Activated CD4-positive, alpha-beta T cell treated with anti-CD3 and anti-CD28 coated beads, Interleukin-2, amount 50 U/mL, for 1 hour (primary cell): ENCODE data around the gene FARS2.

Experiments
- DNase-seq: peaks from one replicate; pipeline ENCODE4 v3.0.0-alpha.2; 2020

FARS2 gene

GRCh38 chr6:5260661-5261544, at the start of gene FARS2, which contains the start of gene LYRM4:
FARS2 (plus strand) TSS chr6:5261513.
LYRM4 (minus strand) TSS chr6:5260950; CDS start chr6:5260733, 217 bp downstream.
- DNase-seq = peak; percentile 90

DNA sequence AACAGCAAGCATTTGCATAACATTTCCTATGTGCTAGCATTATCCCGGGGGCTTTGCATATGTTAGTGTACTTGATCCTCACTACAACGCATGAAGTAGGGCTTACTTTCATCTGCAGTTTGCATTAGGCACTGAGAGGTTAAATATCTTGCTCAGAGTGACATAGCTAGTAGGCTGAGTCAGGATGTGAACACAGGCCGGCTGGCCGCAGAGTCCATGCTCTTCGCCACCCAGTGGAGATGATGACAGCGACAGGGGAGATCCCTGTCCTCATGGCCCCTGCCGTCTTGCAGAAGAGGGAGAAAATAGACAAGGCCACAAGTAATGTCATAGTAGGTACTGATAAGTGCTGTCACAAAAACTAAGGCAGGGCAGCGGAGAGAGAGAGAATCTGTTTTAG, 47.5 kb upstream of the FARS2 start:
- no peak for DNase-seq

DNA sequence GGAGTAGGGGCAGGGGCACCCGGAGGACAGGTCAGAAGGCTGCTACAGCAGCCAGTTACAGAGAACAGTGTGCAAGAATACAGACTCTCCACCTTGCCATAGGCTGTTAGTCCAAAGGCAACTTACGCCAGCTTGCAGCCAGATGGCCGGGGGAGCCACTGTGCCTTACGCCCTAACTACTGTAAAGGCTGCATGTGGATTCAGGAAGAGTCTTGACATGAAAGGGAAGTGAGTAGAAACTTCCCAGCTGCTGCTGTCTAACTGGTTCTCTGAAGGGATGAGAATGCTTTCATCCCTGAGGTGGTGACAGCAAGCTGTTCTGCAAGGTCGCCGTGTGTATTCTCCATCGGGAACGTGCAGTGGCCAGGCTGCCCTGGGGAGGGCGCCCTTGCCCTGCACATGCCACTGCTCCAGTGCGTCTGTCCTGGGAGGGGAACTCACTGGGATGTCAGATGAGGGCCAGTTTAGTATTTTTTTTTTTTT, 46.7 kb upstream of the FARS2 start:
- DNase-seq = peak; percentile 2

- DNase-seq = no peak
Observed at GRCh38 chr6:5215159-5215558, 46.2 kb upstream of the FARS2 start.

- DNase-seq = no peak
Observed at GRCh38 chr6:5215799-5216198, 45.5 kb upstream of the FARS2 start.

- no peak for DNase-seq
Observed at GRCh38 chr6:5217356-5217755, 44.0 kb upstream of the FARS2 start.

GRCh38 chr6:5219011-5219691, 42.2 kb upstream of the FARS2 start:
- DNase-seq = no peak

DNA sequence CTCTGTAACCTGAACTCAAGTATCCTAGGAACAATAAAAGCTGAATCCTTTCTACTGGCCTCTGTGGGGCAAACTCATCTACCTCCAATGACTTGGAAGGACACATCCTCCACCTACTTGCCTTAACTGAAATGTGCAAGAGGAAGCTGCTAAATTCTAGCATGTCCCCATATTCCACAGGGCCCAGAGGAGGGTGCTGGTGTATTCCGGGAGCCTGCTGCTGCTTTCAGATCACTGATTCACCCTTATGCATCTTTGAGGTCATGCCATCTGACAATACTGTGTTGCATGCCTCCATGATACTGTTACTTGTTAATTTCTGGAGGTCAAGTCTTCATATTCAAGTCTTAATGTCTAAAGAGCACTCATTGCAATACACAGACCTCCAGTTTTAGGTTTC, 40.9 kb upstream of the FARS2 start:
- no peak for DNase-seq

DNA sequence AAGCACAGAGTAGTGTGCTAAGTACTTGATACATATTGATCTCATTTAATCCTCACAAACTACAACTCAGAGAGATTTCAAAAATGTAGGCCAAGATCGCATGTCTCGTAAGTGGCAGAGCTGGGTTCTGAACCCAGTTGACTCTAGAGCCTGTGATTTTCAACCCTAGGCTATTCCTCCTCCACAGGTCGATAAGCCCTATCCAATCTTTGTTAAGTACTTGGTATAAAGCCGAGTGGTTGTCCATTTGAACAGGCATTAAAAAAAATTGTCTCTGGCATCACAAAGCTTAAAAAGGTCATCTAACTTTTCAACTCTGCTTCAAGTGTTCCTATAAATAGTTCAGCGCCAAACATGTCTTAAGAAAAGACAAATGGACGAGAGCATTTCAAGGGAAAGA, 38.0 kb upstream of the FARS2 start:
- DNase-seq = no peak

DNA sequence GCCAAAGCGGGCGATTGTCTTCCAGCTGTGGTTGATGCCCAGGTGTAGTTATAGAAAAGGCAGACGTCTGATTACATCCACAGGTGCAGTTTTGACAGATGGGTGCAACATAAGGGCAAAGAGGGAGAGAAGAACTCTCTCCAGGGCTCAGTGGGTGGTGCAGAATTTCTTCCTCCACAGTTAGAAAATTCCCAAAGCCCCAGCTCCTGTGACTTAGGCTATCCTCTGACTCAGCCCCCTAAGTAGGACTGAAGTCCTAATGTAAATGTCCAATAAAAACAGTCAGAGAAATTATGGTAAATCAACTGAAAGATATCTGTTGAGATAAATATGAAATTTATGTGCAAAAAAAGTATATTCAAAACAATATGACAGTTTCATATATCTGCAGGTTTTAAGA, 32.0 kb upstream of the FARS2 start:
- DNase-seq = no peak

DNA sequence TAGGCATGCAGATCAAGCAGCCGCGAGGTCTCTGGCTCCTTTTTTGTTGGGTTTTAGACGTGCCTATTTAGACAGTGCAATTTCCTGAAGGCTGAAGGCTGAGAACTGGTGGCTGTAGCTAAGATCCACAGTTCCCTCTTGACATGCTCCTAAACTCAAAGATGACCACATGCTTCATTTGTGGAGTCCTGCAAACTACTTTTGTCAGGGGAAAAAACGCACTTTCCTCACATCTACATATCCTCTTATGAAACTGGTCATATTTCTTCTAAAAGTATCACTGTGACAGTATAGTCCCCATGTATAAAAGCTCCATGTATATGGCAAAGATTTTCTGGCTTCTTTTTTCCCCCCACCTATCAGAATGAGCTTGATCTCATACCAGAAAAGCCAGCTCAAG, 31.2 kb upstream of the FARS2 start:
- no peak for DNase-seq

DNA sequence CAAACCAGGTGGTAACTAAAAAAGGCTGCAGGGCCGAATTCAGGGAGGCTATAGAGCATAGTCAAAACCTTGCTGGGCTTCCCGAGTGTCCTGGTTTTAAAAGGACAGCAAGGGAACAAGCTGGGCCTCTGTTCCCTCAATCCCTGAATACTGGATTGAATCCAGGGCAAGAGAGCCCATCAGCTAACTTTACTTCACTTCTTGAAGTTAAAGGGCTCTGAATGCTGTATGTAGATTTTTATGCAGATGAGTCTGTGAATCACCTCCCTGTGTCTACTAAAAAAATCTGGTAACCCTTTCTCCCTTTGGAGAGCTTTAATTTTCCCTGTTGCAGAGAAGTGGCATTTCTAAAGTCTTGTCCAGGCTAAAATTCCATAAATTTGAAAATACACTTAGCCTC, 30.0 kb upstream of the FARS2 start:
- no peak for DNase-seq

DNA sequence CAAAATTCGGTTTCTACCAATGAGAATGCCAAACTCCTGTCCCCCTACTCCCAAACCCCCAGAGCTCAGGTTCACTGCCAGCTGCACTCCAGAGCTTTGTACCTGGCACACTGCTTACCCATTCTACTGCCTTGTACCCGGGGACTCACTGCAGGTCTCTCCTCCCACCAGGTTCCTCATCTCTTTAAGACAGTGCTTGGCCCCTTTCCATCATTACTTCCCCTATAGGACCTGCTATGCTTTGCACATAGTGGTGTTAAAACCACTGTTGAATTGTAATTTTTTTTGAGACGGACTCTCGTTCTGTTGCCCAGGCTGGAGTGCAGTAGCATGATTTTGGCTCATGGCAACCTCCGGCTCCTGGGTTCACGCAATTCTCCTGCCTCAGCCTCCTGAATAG, 26.4 kb upstream of the FARS2 start:
- DNase-seq = no peak

DNA sequence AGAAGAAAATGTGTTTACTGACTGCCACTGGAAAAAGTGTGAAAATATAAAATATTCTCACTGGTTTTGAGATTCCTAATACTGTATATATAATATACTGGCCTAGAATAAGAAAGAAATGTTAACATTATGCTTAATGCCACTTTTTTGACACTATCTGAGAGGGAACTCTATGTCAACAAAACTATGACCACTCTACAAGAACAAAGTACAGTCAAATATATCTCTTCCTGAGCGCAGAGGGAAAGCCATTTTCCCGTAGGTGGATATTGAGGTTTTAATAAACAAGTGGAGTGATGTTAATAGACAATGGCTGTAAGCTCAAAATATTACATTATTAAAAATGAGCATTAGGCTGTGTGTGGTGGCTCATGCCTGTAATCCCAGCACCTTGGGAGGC, 25.5 kb upstream of the FARS2 start:
- no peak for DNase-seq

GRCh38 chr6:5237805-5238204, 23.5 kb upstream of the FARS2 start:
- DNase-seq = no peak

GRCh38 chr6:5238336-5238735, 23.0 kb upstream of the FARS2 start:
- DNase-seq = no peak

DNA sequence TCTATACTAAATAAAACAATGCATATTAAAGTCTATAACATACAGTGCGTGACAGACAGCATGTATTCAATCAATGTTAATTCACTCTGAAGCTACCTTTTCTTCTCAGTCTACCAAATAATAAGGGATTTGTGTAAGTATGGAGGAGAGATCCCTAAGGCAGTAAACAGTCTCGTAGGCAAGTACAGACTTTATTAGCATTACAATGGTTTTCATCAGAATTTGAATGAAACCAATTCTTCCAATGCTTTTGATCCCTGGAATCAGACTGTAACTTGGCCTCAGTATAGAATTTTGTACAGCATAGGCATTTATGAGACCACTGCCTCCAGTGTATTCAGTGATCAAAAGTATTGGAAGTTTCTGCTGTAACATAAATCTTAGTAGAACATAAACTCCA, 20.1 kb upstream of the FARS2 start:
- DNase-seq = no peak

- DNase-seq = no peak
Observed at GRCh38 chr6:5243069-5243468, 18.2 kb upstream of the FARS2 start.

DNA sequence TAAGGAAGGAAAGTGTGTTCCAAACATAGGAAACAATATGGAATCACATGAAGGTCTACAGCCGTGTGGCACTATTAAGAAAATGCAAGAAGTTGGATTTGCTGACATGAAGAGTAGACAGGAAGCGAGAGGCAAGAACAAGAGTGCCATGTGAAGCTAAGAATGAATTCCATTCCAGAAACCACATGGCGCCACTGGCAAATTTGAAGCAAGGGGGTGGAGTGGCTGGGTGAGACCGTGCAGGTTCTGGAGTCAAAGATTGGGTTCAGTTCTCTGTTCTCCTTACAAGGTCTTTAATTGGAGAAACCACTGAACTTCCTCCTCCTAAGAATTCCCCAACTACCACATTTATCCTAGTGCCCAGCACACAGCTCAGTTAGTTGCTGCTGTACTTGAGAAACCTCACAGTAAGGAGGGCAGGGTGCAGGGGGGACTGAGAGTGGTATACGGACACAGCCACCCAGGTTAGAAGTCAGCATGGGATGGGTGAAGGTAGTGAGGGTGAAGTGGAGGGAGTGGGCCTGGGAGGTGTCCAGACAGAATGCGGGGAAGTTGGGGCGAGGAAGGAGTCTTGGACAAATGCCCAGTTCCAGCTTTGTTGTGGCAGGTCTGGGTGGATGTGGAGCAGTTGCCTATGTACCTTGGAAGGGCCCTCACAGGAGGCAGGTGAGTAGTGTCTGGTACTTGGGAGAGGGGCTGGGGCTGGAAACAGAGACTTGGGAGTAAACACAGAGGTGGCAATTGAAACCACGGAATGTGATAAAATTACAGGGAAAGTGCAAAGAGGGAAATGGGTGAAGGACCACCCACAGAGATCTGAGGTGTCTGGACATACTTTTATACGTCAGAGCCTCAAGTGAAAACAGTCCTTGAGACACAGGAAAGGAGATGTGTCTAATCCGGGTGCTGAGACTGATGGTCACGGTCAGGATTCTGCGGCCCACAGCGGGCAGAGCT, 14.9 kb upstream of the FARS2 start:
- DNase-seq = no peak

GRCh38 chr6:5247201-5247600, 14.1 kb upstream of the FARS2 start:
- no peak for DNase-seq

DNA sequence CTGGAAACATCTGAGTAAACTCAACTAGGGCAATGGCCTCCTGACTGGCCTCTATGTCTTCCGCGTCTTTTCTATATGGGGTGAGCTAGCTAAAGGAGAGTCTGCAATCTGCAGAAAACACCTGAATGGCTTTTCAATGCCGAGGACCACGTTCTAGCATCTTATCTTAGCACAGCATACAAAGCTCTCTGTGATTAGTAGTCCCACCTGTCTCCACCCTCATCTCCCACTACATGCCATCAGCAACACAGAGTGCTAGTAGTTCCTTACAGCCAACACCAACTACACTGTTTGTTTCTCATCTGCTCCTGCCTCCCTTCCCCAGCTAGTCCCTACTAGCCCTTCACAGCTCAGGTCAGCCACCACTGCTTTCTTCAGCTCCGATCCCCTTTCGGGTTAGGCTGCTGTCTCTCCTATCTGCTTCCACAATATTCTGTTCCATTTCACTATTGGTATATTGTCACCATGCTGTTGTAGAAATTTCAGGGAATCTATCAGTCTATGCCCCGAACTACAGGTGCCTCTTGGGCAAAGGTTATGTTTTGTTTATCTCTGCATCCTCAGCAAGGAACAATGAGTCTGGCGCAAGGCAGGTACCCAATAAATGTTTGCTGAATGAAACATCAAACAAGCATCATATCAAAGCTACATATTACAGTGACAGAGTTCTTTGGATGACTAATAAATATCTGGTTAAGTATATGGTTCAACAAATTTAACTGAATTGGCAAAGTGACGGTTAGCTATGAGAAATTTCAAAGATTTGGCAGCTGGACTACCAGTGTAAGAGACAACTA, 12.8 kb upstream of the FARS2 start:
- no peak for DNase-seq

- DNase-seq = no peak
Observed at GRCh38 chr6:5249451-5250122, 11.7 kb upstream of the FARS2 start.
